ENCODE measurements around the gene SIDT2. TPM values are rescaled to one million over a fixed set of nuclear protein-coding genes. Genes with fewer than 3 reads are reported as not detected.

Gene SIDT2
- total RNA-seq, 4 donors from 2014 or later: 38.4 to 49.4 (median 40.7) TPM

DNA sequence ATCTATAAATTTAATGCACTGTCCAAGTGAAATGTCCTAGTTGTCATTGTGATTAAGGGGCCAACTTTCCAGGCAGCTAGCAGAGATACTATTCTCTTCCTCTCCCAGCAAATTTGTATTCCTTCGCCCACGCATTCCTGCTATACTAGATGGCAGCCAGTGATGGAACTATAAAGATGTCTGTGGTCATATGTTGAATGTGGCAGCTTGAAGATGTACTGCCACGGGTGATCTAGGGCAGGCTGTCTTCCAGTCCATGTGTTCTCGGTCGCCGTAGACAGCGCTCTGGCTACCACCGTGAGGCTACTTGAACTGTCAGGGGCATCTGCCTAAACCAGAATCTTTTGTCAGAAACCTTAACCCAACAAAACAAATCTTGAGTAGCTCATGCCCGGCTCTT is 8.3 kb upstream of the SIDT2 start:
- intact Hi-C loops (cut with DNase I; ENCODE audit: low total_unique reads): no loop called here
- H3K4me3 ChIP-seq (ENCODE audit: low read depth, poor library complexity, severe bottlenecking): no peak overlapping the region
- DNase-seq (ENCODE audit: low spot score in 2 of 2): no peak
- 90 to 92% methylated on average over 9 of the region's 9 CpGs for WGBS, 2 donors
- TF ChIP-seq, protein P1, sequence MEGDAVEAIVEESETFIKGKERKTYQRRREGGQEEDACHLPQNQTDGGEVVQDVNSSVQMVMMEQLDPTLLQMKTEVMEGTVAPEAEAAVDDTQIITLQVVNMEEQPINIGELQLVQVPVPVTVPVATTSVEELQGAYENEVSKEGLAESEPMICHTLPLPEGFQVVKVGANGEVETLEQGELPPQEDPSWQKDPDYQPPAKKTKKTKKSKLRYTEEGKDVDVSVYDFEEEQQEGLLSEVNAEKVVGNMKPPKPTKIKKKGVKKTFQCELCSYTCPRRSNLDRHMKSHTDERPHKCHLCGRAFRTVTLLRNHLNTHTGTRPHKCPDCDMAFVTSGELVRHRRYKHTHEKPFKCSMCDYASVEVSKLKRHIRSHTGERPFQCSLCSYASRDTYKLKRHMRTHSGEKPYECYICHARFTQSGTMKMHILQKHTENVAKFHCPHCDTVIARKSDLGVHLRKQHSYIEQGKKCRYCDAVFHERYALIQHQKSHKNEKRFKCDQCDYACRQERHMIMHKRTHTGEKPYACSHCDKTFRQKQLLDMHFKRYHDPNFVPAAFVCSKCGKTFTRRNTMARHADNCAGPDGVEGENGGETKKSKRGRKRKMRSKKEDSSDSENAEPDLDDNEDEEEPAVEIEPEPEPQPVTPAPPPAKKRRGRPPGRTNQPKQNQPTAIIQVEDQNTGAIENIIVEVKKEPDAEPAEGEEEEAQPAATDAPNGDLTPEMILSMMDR (IDR thresholded peaks at IDR 0.05): no peak
- TF ChIP-seq POLR2A (IDR thresholded peaks at IDR 0.05): no peak

DNA sequence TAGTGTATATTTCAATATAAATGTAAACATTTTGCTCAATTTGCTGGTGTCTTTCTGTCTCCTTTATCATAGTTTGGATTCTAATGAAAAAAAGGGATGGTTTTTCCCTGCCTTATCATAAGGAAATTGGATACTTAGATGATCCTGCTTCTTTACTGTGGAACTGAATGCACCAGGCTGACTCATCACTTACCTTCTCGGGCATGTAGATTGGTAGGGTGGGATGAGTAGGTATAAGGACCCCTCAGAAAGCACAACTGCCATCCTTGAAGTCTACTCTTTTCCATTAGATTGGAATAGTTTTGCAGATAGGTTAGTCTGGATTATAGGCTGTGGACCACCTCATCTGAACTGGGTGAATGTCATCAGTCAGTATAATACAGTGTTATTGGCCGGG is 7.5 kb upstream of the SIDT2 start:
- H3K4me3 ChIP-seq (ENCODE audit: low read depth, poor library complexity, severe bottlenecking): no peak overlapping the region
- TF ChIP-seq, protein P1 (IDR thresholded peaks at IDR 0.05): no peak
- TF ChIP-seq POLR2A (IDR thresholded peaks at IDR 0.05): no peak
- no peak for DNase-seq (ENCODE audit: low spot score in 2 of 2)
- 92 to 98% methylated on average over 2 of the region's 2 CpGs for WGBS, 2 donors
- intact Hi-C loops (cut with DNase I; ENCODE audit: low total_unique reads): no loop called here

DNA sequence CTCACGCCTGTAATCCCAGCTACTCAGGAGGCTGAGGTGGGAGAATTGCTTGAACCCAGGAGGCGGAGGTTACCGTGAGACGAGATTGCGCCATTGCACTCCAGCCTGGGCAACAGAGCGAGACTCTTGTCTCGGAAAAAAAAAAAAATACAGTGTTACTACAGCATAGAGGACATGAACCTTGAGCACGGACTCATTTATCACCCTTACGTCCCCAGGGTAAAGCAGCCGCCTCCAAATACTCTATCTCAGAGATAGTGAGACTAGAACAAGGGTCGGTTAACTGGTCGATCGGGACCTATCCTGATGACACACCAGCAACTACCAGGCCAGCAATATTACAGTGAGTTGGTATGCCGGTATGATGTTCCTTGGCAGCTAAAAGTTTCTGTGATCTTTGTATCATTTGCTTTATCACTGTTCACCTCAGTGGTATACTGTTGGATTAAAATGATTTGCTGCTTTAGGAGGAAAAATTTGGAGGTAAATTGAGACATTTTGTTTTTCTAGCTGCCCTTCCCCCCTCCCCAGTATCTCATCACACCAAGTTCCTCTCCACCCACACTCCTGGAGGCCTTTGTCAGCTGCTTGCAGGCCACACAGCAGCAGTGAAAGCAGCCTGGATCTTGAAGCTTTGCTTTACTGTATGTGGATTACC is 7.0 kb upstream of the SIDT2 start:
- intact Hi-C loops (cut with DNase I; ENCODE audit: low total_unique reads): no loop called here
- peak in 1 of 2 donors; percentile 62 for DNase-seq (ENCODE audit: low spot score in 2 of 2)
- 72 to 87% methylated on average over 14 of the region's 14 CpGs for WGBS, 2 donors
- TF ChIP-seq, protein P1 (IDR thresholded peaks at IDR 0.05): no peak
- no peak for TF ChIP-seq POLR2A (IDR thresholded peaks at IDR 0.05)
- H3K4me3 ChIP-seq (ENCODE audit: low read depth, poor library complexity, severe bottlenecking): no peak overlapping the region

DNA sequence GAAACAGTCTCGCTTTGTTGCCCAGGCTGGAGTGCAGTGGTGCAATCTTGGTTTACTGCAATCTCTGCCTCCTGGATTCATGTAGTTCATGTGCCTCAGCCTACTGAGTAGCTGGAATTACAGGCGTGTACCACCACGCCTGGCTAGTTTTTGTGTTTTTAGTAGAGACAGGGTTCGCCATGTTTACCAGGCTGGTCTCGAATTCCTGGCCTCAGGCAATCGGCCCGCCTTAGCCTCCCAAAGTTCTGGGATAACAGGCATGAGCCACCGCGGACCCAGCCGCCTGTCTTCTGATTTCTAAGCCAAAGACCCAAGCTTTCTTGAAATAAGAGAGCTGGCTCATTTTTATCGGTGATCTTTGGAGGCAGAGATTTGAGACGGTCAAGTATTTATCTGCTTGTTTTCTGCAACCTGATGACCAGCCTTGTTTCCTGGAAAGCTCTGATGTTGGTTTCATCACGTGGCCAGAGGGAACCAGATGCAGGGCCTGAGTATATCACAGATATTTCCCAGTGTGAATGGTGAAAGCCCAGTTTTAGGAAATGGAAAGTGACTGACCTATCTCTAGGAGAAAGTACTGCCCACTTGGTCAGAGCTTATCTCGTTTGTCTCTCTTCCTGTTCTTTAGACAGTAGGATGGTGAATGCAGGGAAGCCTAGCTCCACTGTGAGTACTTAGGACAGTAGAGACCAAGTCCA is 5.7 kb upstream of the SIDT2 start:
- TF ChIP-seq, protein P1 (IDR thresholded peaks at IDR 0.05): no peak
- TF ChIP-seq POLR2A (IDR thresholded peaks at IDR 0.05): no peak
- DNase-seq (ENCODE audit: low spot score in 2 of 2): peak in 1 of 2 donors; percentile 67
- H3K4me3 ChIP-seq (ENCODE audit: low read depth, poor library complexity, severe bottlenecking): no peak overlapping the region
- 53 to 78% methylated on average over 14 of the region's 14 CpGs for WGBS, 2 donors
- intact Hi-C loops (cut with DNase I; ENCODE audit: low total_unique reads): no loop called here

DNA sequence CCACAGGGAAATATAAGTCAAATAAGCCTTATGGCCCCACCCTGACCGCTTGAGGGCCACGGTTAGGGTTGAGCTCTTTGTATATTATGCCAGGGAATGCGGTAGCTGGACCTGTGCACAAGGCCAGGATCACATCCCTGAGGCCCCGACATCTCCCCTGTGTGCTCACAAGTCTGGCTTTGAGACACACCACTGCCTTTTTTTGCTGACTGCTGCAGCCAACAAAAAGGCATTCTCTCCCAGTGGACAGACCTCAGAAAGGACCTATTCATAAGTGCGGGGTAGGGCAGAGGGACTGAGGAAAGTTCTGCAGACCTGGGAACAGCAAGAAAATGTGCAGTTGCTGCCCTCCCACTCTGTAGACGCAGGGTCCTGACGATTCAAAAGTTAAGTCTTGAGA is 3.4 kb upstream of the SIDT2 start:
- TF ChIP-seq, protein P1 (IDR thresholded peaks at IDR 0.05): no peak
- no peak for TF ChIP-seq POLR2A (IDR thresholded peaks at IDR 0.05)
- intact Hi-C loops (cut with DNase I; ENCODE audit: low total_unique reads): no loop called here
- WGBS, 2 donors: 72 to 75% methylated on average over 7 of the region's 7 CpGs
- peak in 1 of 2 donors; percentile 28 for DNase-seq (ENCODE audit: low spot score in 2 of 2)
- H3K4me3 ChIP-seq (ENCODE audit: low read depth, poor library complexity, severe bottlenecking): no peak overlapping the region
